Lower lobe of right lung (tissue), 2 donors: ENCODE results near the gene MAST2. TPM values are rescaled to one million over a fixed set of nuclear protein-coding genes. Genes with fewer than 3 reads are reported as not detected.

Experiments
- ATAC-seq, 2 donors: fragments of 200-7000 bp; cut with Tn5 transposase; one replicate each; pipeline ENCODE4 v1.9.1; 2020 to 2022; ENCODE audit warnings: mild to moderate bottlenecking in 2 of 2, moderate library complexity in 2 of 2
- DNase-seq: peaks from one replicate; pipeline ENCODE4 v3.0.0-alpha.2; 2020
- H3K27ac ChIP-seq: fragments of 200-600 bp; one replicate; pipeline ENCODE4 v1.8.0; 2022
- H3K27me3 ChIP-seq: fragments of 200-600 bp; one replicate; pipeline ENCODE4 v1.8.0; 2022; ENCODE audit warnings: low read depth
- H3K36me3 ChIP-seq: fragments of 200-600 bp; one replicate; pipeline ENCODE4 v1.8.0; 2022; ENCODE audit warnings: mild to moderate bottlenecking
- H3K4me1 ChIP-seq: fragments of 200-600 bp; one replicate; pipeline ENCODE4 v1.8.0; 2022
- H3K4me3 ChIP-seq: fragments of 200-600 bp; one replicate; pipeline ENCODE4 v1.8.0; 2022; ENCODE audit warnings: mild to moderate bottlenecking
- H3K9me3 ChIP-seq: fragments of 200-600 bp; one replicate; pipeline ENCODE4 v1.8.0; 2022
- CTCF ChIP-seq: fragments of 200-600 bp; IDR thresholded peaks from one replicate; pipeline ENCODE4 v1.8.0; 2022; ENCODE audit warnings: antibody characterized with exemption, mild to moderate bottlenecking
- intact Hi-C: fragments of 100-400 bp; cut with DNase I; formaldehyde crosslinking; loops from one replicate; pipeline ENCODE4 v1.11.0; 2022
- total RNA-seq: library from RNA; stranded (reverse); fragmentation: NEBNext Ultra II Directional; extraction: Animal tissue kit (Norgen Biotek cat#: 25700); gene quantifications from one replicate; pipeline ENCODE4 v1.2.1, GENCODE V29; 2021
- donor health status: DM: no; HTN: yes; CAD: no; lungs with severe emphysema.

MAST2 gene
- total RNA-seq, 1 donor from 2014 or later = 25.8 TPM

GRCh38 chr1:45862008-45862407 lies 58.6 kb downstream of the MAST2 start:
- intact Hi-C loops = no loop called here
- TF ChIP-seq CTCF = no peak

GRCh38 chr1:45863218-45863617 lies 59.8 kb downstream of the MAST2 start:
- Histone ChIP-seq H3K4me1 (no peaks in the 10 kb centered on the region), H3K27me3 (no peaks in the 10 kb centered on the region), H3K36me3 (no peaks in the 10 kb centered on the region), H3K9me3 (no peaks in the 10 kb centered on the region), H3K4me3 (no peak overlapping the region), H3K27ac (no peak overlapping the region)
- TF ChIP-seq CTCF = no peak
- ATAC-seq (no peak), DNase-seq (no peak)
- intact Hi-C loops = no loop called here

More at GRCh38 chr1:45862008-45862407, 58.6 kb downstream of the MAST2 start:
- H3K27me3 ChIP-seq = no peaks in the 10 kb centered on the region
- ATAC-seq = no peak
- DNase-seq = no peak
- H3K36me3 ChIP-seq = no peaks in the 10 kb centered on the region
- H3K4me3 ChIP-seq = no peak overlapping the region
- H3K27ac ChIP-seq = no peak overlapping the region
- H3K4me1 ChIP-seq = no peaks in the 10 kb centered on the region
- H3K9me3 ChIP-seq = no peaks in the 10 kb centered on the region

GRCh38 chr1:45864167-45865106 lies 61.0 kb downstream of the MAST2 start:
- Histone ChIP-seq H3K27ac (no peak overlapping the region), H3K4me1 (no peaks in the 10 kb centered on the region), H3K36me3 (no peaks in the 10 kb centered on the region), H3K27me3 (no peaks in the 10 kb centered on the region), H3K4me3 (peak overlapping the region; percentile 40), H3K9me3 (no peaks in the 10 kb centered on the region)
- ATAC-seq = peak in 1 of 2 donors; percentile 28
- DNase-seq = no peak
- no peak for TF ChIP-seq CTCF
- intact Hi-C loops = no loop called here

- TF ChIP-seq CTCF = no peak
- intact Hi-C loops = no loop called here
- Histone ChIP-seq H3K27me3 (no peaks in the 10 kb centered on the region), H3K9me3 (no peaks in the 10 kb centered on the region), H3K4me3 (no peak overlapping the region), H3K36me3 (no peaks in the 10 kb centered on the region), H3K27ac (no peak overlapping the region), H3K4me1 (no peaks in the 10 kb centered on the region)
- ATAC-seq = no peak
- DNase-seq = no peak
Observed at GRCh38 chr1:45867697-45868348, 64.4 kb downstream of the MAST2 start.

GRCh38 chr1:45868861-45869260 lies 65.4 kb downstream of the MAST2 start:
- H3K4me1 ChIP-seq = no peaks in the 10 kb centered on the region
- ATAC-seq (no peak), DNase-seq (no peak)
- no peaks in the 10 kb centered on the region for H3K9me3 ChIP-seq
- no peak for TF ChIP-seq CTCF
- no peaks in the 10 kb centered on the region for H3K36me3 ChIP-seq
- H3K27me3 ChIP-seq = no peaks in the 10 kb centered on the region
- intact Hi-C loops = no loop called here
- H3K4me3 ChIP-seq = no peak overlapping the region
- no peak overlapping the region for H3K27ac ChIP-seq
